AG09319 (cell line): Measurements from ENCODE around the gene GSDME.
"Not testable (repeated sequence)": the region's sequence is repeated elsewhere in the genome, so short reads cannot be mapped to it uniquely, and the experiment has no call there.

ENCODE experiments used
- DNase-seq: peaks from one replicate; pipeline ENCODE4 v3.0.0-alpha.2; 2010; ENCODE audit warnings: low read depth; ENCODE audit errors: extremely low read depth
- TF ChIP-seq, protein P1 (sequence below): IDR thresholded peaks from 2 replicates; pipeline ENCODE4 v1.5.1; 2011; ENCODE audit warnings: low read depth, mild to moderate bottlenecking, inconsistent platforms, low read length, moderate library complexity

The GSDME gene

DNA sequence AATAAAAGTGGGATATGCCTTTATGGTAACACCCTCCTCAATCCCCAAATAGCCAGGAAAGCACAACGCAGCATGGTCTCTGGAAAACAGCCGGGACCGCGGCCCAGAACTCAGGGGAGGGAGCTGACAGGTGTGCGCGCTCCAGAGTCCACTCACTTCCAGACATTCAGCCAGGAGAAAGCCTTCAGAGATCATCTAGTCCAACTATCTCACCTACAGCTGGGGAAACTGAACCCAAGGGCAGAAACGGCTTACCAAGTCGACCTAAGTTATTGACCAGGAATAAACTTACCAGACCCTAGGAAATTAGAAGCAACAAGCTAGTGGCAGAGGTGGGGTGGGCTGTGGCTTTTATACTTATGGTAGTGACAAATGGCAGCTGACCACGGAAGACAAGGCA, 16.4 kb downstream of the GSDME start:
- DNase-seq: no peak
- TF ChIP-seq, protein P1, sequence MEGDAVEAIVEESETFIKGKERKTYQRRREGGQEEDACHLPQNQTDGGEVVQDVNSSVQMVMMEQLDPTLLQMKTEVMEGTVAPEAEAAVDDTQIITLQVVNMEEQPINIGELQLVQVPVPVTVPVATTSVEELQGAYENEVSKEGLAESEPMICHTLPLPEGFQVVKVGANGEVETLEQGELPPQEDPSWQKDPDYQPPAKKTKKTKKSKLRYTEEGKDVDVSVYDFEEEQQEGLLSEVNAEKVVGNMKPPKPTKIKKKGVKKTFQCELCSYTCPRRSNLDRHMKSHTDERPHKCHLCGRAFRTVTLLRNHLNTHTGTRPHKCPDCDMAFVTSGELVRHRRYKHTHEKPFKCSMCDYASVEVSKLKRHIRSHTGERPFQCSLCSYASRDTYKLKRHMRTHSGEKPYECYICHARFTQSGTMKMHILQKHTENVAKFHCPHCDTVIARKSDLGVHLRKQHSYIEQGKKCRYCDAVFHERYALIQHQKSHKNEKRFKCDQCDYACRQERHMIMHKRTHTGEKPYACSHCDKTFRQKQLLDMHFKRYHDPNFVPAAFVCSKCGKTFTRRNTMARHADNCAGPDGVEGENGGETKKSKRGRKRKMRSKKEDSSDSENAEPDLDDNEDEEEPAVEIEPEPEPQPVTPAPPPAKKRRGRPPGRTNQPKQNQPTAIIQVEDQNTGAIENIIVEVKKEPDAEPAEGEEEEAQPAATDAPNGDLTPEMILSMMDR: no peak

DNA sequence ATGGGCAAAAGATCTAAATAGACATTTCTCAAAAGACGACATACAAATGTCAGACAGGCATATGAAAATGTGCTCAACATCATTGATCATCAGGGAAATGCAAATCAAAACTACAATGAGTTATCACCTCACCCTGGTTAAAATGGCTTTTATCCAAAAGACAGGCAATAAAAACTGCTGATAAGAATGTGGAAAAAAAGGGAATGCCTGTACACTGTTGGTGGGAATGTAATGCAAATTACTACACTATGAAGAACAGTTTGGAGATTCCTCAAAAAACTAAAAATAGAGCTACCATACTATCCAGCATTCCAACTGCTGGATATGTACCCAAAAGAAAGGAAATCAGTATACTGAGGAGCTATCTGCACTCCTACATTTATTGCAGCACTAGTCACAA, 18.0 kb downstream of the GSDME start:
- TF ChIP-seq, protein P1: no peak

DNA sequence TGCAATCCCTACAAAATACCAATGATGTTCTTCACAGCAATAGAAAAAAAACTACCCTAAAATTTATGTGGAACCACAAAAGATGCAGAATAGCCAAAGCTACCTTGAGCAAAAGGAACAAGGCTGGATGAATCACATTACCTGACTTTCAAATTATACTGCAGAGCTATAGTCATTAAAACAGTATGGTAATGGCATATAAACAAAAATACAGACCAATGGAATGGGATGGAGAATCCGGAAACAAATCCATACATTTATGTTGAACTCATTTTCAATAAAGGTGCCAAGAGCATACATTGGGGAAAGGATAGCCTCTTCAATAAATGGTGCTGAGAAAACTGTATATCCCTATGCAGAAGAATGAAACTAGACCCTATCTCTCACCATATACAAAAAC, 18.7 kb downstream of the GSDME start:
- DNase-seq: no peak
- TF ChIP-seq, protein P1: no peak

More for the DNA sequence above, 18.0 kb downstream of the GSDME start:
- no peak for DNase-seq

DNA sequence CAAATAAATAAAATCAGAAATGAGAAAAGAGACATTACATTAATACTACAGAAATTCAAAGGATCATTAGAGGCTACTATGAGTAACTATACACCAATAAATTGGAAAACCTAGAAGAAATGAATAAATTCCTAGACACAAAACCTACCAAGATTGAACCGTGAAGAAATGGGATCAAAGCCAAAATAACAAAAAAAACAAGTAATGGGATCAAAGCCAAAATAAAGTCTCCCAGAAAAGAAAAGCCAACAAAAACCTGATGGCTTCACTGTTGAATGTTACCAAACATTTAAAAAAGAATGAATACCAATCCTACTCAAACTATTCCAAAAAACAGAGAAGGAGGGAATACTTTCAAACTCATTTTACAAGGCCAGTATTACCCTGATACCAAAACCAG, 20.0 kb downstream of the GSDME start:
- TF ChIP-seq, protein P1: no peak
- no peak for DNase-seq

DNA sequence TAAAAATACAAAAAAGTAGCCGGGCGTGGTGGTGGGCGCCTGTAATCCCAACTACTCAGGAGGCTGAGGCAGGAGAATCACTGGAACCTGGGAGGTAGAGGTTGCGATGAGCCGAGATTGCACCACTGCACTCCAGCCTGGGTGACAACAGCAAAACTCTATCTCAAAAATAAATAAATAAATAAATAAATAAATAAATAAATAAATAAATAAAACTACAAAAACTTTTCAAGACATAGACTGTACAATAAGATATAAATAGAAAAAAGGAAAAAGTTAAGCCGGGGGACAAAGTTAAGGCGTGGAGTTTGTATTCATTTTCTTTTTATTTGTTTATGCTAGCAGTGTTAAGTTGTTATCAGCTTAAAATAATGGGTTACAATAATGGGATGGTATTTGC, 21.7 kb downstream of the GSDME start:
- DNase-seq: not testable (repeated sequence)

DNA sequence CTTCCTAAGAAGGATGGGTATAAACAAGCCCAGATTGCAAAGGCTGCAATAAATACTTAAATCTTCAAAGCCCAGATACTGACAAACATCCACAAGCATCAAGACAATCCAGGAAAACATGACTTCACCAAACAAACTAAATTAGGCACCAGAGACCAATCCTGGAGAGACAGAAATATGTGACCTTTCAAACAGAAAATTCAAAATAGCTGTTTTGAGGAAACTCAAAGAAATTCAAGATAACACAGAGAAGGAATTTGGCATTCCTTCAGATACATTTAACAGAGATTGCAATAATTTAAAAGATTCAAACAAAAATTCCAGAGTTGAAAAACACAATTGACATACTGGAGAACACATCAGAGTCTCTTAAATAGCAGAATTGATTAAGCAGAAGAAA, 23.0 kb downstream of the GSDME start:
- no peak for DNase-seq
- TF ChIP-seq, protein P1: no peak

DNA sequence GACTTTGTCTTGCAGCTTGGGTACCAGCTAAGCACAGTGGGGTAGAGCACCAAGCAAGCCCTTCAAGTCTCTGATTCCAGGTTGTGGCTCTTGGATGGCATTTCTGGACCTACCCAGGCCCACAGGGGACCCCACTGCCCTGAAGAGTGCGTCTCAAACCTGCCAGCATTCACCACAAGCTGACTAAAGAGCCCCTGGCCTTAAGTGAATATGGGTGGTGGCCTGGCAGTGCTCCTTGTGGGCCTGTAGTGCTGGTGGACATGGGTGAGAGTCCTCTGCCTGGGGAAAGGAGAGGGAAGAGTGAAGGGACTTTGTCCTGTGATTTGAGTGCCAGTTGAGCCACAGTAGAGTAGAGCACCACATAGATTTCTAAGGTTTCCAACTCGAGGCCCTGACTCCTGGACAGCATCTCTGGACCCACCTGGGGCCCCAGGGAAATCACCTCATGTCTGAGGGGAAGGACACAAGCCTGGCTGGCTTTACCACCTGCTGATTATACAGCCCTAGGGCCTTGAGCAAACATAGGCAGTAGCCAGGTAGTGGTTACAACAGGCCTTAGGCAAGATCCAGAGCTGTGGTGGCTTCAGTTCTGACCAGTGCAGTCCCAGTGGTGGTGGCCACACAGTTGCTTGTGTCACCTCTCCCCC, 23.7 kb downstream of the GSDME start:
- DNase-seq: no peak
- TF ChIP-seq, protein P1: no peak
